GM19455 (cell line): ENCODE results near the gene HMCN1.

Experiments
- ATAC-seq: cut with Tn5 transposase; IDR thresholded peaks from one replicate; pipeline ENCODE4 v1.9.1; 2021; ENCODE audit not compliant: unreplicated experiment

The HMCN1 gene

DNA sequence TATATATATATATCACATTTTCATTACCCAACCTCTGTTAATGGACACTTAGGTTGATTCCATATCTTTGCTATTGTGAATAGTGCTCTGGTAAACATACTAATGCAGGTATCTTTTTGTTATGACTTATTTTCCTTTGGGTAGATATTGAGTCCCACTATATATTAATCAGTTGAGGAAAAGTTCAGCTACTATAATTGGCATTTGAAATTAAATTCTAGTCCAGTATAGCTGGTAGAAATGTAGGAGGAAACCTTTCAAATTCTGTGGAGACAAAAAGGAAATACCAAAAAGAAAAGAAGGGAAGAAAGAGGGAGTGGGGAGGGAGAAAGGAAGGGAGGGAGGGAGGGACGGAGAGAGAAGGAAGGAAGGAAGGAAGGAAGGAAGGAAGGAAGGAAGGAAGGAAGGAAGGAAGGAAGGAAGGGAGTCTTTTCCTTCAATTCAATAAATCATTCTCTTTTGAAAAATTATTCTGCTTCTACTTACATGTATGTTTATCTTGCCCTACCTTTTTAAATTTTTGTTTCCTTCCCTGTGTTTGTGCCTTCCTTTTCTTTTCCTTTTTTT is 329.0 kb downstream of the HMCN1 start:
- ATAC-seq = no peak

GRCh38 chr1:186066411-186066810 is 332.2 kb downstream of the HMCN1 start:
- ATAC-seq = no peak

DNA sequence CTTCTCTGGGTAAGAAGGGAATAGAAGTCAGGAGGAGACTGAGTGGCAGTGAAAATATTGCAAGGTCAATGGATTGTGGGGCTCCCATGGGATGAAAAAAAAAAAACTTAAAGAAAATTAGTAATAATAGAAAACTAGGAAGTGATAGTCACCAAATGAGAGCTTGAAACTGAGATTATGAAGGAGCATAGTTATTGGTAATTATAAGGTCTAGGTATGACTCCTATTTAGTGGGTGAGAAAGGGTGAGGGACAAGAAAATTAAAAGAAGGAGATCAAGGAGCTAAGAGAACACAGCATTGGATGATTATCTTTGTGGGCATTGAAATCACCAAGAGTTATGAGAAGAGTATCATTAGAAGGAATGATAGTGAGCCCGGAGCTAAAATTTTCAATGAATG is 339.5 kb downstream of the HMCN1 start:
- ATAC-seq = no peak

DNA sequence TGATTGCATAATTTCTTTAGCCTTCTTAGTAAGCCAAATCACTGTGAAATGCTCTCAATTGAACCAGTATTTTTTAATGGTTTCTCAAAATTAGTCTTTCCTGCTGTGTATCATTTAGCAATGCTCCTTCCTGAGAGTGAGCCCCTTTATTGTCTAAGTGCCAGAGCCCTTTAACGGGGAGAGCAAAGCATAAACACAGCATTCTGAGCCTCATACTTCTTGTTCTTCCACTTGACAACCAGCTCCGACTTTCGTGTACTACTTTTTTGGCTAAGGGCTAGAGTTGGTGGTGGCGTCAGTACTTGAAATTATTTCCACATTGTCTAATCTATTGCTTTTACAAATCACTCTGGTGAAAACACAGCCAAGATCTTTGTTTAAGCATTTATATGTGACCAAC is 341.8 kb downstream of the HMCN1 start:
- ATAC-seq = no peak

GRCh38 chr1:186078245-186078644 is 344.1 kb downstream of the HMCN1 start:
- peak; percentile 97 for ATAC-seq

DNA sequence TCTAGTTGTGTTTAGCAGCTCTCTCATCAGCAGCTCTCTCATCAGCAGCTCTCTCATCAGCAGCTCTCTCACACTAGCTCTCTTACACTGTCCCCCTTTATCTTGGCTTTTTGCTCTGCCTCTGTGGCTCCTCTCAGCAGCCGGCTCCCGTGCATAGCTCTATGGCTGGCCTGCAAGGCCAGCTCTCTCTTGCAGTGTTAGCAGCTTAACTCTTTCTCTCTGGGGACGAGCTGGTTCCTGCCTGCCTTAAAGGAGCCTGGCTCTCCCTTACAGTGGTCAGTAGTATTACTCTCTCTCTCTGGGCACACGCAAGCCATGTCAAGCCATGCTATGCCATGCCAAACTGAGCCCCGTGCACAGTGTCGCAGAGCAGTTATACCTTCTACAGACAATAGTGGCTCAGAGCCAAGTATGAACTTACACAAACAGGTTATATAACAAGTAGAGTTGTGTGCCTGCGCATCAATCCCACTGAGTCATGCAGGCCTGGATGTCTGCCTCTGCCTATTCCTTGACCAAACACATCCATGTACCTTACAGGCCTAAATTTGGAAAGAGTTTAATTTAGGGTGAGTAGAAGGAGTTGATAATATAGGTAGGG is 345.0 kb downstream of the HMCN1 start:
- no peak for ATAC-seq

GRCh38 chr1:186082235-186082937 is 348.2 kb downstream of the HMCN1 start:
- peak; percentile 53 for ATAC-seq

GRCh38 chr1:186086583-186086982 is 352.4 kb downstream of the HMCN1 start:
- no peak for ATAC-seq

DNA sequence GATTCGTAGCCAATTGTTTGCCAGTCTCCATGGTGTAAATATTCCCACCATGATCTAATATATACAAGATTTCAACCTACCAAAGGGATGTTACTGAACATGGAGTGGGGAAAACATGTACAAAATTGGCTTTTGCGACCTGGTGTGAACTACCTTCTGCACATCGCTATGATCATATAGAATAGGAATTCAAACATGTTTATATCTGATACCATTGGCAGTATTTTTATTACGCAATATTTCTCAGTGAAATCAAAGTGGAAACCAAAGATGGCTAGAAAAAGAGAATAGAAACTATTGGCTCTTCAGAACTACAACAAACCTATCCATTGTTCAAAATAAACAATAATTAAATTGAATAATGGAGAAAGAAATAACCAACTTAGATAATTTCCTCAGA is 355.7 kb downstream of the HMCN1 start:
- no peak for ATAC-seq

DNA sequence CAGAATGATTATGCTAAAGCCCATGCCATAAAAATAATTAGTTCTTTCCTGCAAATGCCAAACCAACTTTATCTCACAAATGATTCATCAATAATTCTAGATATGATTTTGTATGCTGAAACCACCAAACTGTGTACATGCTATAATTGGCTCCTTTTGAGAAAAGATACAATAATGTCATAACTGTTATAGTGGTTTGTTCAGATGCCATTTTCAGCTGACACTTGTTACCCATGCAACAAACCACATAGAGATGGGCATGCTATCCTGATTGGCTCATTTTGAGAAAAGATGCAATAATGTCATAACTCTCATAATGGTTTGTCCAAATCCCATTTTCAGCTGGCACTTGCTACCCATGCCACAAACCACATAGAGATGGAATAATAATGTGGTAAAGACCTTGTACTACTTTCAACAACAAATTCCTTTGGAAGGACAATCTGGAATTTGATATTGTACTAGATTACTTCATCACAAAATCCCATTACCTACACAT is 357.1 kb downstream of the HMCN1 start:
- ATAC-seq = no peak

DNA sequence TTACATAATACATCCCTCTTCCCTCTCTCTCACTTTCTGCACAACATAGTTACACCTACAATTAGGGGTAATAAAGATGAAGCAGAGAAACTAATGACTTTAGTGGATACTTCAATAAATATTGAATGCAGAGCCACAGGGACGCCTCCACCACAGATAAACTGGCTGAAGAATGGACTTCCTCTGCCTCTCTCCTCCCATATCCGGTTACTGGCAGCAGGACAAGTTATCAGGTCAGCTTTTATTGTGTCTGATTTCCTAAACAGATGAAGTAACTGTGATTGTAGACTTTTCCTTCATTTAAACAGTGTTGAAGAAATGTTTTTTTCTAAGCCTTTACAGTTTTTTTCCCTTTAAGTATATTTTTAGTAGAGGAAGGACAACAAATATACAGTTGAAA is 359.2 kb downstream of the HMCN1 start:
- no peak for ATAC-seq

- no peak for ATAC-seq
Measured at GRCh38 chr1:186094172-186094571, 360.0 kb downstream of the HMCN1 start.

- no peak for ATAC-seq
Measured at GRCh38 chr1:186099336-186100104, 365.3 kb downstream of the HMCN1 start.

DNA sequence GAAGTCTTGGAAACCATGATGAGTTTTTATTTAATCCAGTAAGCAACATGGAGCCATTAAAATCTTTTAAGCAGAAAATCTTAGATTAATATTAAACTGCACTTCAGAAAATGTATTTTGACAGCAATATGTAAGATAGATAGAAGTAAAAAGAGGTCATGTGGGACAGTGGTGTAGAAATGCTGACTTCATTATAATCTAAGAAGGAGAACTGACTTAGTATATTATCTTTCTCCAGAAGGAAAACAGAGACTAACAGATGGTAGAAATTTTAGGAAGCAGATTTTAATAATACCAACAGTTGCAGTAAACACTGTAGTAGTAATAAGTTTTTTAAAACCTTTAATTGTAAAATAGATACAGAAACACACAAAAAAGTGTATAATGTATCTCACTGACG is 367.9 kb downstream of the HMCN1 start:
- no peak for ATAC-seq

DNA sequence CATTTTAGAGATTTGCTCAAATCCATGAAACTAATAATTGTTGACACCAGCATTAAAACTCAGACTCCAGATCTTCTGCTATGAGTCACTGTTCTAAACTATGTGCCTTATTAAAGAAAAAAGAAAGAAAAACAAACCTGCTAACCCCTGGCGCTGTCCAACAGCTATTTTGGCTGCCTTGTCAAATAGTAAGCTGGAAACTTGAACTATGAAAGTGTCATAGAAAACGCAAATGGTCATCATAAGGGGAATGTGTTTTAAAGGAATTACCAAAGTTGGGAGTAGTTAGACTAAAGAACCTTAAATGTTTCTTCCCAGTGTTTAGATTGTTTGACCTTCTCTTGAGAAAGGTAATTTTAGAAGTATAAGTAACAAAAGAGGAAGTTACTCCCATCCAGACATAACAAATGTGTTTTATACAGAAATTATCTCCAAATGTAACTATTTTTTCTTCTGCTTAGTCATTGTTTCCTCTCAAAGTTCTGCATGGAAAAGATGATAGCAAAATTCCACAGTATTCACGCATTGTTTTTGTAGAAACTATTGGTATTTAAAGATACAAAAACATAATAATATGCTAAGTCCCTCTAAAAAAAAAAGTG is 368.5 kb downstream of the HMCN1 start:
- no peak for ATAC-seq

DNA sequence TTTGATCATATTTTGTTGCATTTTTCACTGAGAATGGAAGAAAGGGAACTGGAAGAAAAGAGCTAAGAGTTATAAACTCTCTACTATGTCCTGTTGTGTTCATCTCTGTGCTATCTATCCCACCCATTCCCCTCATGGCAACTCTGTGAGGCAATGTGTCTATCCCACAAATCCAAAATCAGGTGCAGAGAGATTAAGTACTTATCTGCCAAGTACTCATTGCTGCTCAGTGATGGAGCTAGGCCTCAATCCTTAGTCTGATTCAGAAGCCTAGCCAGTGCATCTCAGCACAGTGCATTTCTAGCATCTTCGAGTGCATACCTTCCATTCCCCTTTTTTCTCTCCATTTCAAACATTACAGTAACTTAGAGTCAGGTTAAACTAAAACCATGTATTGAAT is 370.3 kb downstream of the HMCN1 start:
- ATAC-seq = no peak

GRCh38 chr1:186112280-186112679 is 378.1 kb downstream of the HMCN1 start:
- no peak for ATAC-seq

GRCh38 chr1:186113461-186113860 is 379.3 kb downstream of the HMCN1 start:
- ATAC-seq = no peak

GRCh38 chr1:186118724-186119123 is 384.5 kb downstream of the HMCN1 start:
- ATAC-seq = no peak

DNA sequence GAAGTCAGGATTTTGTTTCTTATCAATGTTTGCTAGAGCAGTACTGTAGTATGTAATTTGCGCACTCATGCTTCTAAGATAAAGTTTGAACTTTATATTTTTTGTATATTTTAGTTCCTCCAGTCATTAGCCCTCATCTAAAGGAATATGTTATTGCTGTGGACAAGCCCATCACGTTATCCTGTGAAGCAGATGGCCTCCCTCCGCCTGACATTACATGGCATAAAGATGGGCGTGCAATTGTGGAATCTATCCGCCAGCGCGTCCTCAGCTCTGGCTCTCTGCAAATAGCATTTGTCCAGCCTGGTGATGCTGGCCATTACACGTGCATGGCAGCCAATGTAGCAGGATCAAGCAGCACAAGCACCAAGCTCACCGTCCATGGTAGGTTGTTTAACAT is 388.6 kb downstream of the HMCN1 start:
- no peak for ATAC-seq

DNA sequence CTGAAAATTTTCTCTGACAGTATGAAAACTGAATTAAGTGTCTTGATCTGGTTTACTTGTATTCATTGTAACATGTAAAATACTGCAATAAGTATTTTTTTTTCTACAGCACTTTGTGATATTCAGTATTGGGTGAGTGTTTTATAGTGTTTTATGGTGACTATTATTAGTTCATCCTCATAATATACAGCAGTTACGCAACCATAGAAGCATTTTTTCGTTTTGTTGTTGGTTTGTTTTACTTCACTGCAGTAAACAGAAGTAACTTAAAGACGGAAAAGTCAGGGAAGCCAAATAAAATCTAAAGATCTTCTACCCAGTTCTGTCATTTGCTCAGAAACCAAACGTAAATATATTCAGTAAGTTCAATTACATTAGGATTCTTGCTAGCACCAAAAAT is 390.8 kb downstream of the HMCN1 start:
- ATAC-seq = no peak
